Kidney epithelial cell (primary cell): Measurements from ENCODE around the gene SCAI. TPM values are rescaled to one million over a fixed set of nuclear protein-coding genes. Genes with fewer than 3 reads are reported as not detected.
"Not testable (repeated sequence)": the region's sequence is repeated elsewhere in the genome, so short reads cannot be mapped to it uniquely, and the experiment has no call there.

ENCODE experiments used
- DNase-seq: peaks from one replicate; pipeline ENCODE4 v3.0.0-alpha.2; 2010; ENCODE audit warnings: low read depth
- H3K27me3 ChIP-seq: 2 replicates; pipeline ENCODE4 v1.6.0; 2011; ENCODE audit warnings: low read length; ENCODE audit not compliant: control insufficient read depth, insufficient read depth
- H3K36me3 ChIP-seq: 2 replicates; pipeline ENCODE4 v1.5.1; 2011; ENCODE audit warnings: low read length; ENCODE audit not compliant: control insufficient read depth, insufficient read depth
- H3K4me3 ChIP-seq: 2 replicates; pipeline ENCODE4 v1.5.1; 2011; ENCODE audit warnings: low read depth, mild to moderate bottlenecking, control low read depth, low read length
- total RNA-seq: library from RNA; depleted of rRNA; stranded (reverse); fragments of >200 nt; gene quantifications from 2 replicates; pipeline ENCODE4 v1.2.3, GENCODE V29; 2015
- TF ChIP-seq, protein P1 (sequence below): IDR thresholded peaks from 2 replicates; pipeline ENCODE4 v1.5.1; 2011; ENCODE audit warnings: mild to moderate bottlenecking, moderate library complexity, low read length, control low read depth, inconsistent platforms; ENCODE audit not compliant: insufficient read depth, poor library complexity, severe bottlenecking

SCAI gene
- total RNA-seq, 1 donor from 2014 or later, result 2.3 TPM

DNA sequence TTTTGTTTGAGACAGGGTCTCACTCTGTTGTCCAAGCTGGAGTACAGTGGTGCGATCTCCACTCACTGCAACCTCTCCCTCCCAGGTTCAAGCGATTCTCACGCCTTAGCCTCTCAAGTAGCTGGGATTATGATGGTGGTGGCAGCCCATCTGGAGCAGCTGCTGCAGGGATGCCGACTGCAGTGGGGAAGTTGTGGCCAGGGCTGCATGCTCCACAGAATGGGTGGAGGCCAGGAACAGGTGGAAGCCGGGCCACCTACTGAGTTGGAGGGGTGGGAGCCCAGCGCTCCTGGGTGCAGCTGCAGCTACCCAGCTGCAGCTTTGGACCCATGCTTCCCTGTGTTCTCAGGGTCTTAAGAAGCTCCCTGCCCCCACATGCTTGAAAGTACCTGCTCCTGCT is 99.7 kb downstream of the SCAI start:
- H3K4me3 ChIP-seq, result no peak overlapping the region
- H3K36me3 ChIP-seq, result no peaks in the 10 kb centered on the region
- TF ChIP-seq, protein P1, sequence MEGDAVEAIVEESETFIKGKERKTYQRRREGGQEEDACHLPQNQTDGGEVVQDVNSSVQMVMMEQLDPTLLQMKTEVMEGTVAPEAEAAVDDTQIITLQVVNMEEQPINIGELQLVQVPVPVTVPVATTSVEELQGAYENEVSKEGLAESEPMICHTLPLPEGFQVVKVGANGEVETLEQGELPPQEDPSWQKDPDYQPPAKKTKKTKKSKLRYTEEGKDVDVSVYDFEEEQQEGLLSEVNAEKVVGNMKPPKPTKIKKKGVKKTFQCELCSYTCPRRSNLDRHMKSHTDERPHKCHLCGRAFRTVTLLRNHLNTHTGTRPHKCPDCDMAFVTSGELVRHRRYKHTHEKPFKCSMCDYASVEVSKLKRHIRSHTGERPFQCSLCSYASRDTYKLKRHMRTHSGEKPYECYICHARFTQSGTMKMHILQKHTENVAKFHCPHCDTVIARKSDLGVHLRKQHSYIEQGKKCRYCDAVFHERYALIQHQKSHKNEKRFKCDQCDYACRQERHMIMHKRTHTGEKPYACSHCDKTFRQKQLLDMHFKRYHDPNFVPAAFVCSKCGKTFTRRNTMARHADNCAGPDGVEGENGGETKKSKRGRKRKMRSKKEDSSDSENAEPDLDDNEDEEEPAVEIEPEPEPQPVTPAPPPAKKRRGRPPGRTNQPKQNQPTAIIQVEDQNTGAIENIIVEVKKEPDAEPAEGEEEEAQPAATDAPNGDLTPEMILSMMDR, result no peak
- no peak for DNase-seq
- H3K27me3 ChIP-seq, result no peaks in the 10 kb centered on the region

GRCh38 chr9:125043148-125043547 is 100.2 kb downstream of the SCAI start:
- Histone ChIP-seq H3K27me3 (no peaks in the 10 kb centered on the region), H3K4me3 (no peak overlapping the region), H3K36me3 (no peaks in the 10 kb centered on the region)
- TF ChIP-seq, protein P1, result no peak
- DNase-seq, result no peak

DNA sequence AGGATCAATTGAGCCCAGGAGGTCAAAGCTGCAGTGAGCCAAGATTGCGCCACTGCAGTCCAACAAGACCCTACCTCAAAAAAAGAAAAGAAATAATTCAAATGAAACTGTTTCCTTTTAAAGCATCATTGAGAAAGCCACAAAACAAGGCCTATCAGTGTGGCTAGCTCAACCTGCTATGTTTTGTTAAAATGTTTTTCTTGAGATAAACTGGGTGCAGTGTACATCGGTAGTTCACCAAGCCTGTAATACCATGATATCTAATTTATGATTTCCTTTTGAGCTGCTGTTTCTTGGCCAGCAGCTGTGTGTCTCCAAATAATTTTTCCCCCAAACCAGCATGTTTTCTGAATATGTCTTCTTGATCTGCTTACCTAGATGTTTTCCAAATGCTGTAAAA is 105.2 kb downstream of the SCAI start:
- no peaks in the 10 kb centered on the region for H3K27me3 ChIP-seq

DNA sequence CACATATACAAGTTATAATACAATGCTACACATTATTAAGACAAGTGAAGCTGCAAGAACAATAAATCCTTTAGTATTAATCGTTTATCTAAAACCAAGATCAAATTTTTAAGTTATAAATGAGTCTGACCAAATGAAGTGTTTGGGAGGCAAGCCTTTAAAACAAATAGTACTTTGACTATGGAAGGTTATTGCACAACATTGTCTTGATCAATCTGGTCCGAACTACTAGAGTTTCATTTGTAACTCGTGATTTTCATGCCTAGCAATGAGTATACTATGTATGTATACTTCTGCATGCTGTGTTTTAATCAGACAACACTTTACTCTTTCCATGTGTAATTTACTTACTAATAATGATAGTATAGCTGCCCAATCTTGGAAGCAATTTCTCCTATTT is 115.3 kb downstream of the SCAI start:
- no peaks in the 10 kb centered on the region for H3K27me3 ChIP-seq
- TF ChIP-seq, protein P1, result no peak
- no peaks in the 10 kb centered on the region for H3K36me3 ChIP-seq
- H3K4me3 ChIP-seq, result no peak overlapping the region
- no peak for DNase-seq

More for the DNA sequence above, 105.2 kb downstream of the SCAI start:
- no peak overlapping the region for H3K4me3 ChIP-seq
- no peak for DNase-seq
- TF ChIP-seq, protein P1, result no peak
- H3K36me3 ChIP-seq, result no peaks in the 10 kb centered on the region

DNA sequence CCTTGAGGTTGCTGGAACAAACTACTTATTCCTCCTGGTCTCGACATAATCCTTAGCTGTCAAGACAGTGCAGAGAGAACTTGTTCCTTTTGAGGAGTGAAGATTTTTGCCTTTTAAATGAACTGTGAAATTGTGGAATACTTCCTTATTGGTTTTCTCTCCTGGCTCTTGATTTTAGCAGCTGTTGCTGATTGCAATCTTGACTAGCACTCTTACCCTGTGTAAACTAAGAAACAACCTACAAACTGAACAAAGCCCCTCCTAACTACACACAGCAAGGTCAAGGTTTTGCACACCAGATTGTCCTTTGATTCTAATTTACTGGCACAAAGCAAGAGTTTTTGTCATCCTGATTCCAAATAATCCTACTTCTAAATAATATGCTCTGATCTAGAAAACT is 118.4 kb downstream of the SCAI start:
- H3K4me3 ChIP-seq, result no peak overlapping the region
- no peak for DNase-seq
- H3K27me3 ChIP-seq, result no peaks in the 10 kb centered on the region
- no peaks in the 10 kb centered on the region for H3K36me3 ChIP-seq
- TF ChIP-seq, protein P1, result no peak

DNA sequence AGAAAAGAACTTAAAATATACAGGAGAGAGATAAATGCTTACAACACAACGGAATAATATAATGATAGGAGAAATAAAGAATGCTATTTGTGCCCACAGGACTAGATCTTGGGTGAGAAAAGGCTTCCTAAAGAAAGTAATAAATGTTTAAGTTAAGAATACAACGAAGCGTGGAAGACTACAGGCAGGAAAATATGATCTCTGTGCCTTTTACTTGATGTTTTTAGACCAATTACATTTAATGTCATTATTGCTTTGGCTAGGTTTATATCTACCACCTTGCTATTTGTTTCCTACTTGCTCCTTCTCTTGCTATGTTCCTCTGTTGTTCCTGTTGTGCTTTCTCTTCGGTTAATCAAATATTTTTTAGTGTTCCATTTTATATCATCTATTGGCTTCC is 122.3 kb downstream of the SCAI start:
- Histone ChIP-seq H3K27me3 (no peaks in the 10 kb centered on the region), H3K4me3 (no peak overlapping the region), H3K36me3 (no peaks in the 10 kb centered on the region)
- no peak for DNase-seq
- TF ChIP-seq, protein P1, result no peak

DNA sequence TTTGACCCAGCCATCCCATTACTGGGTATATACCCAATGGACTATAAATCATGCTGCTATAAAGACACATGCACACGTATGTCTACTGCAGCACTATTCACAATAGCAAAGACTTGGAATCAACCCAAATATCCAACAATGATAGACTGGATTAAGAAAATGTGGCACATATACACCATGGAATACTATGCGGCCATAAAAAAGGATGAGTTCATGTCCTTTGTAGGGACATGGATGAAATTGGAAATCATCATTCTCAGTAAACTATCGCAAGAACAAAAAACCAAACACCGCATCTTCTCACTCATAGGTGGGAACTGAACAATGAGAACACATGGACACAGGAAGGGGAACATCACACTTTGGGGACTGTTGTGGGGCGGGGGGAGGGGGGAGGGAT is 127.7 kb downstream of the SCAI start:
- H3K36me3 ChIP-seq, H3K4me3 ChIP-seq, DNase-seq, H3K27me3 ChIP-seq: not testable (repeated sequence)

- not testable (repeated sequence) for H3K4me3 ChIP-seq, H3K36me3 ChIP-seq, H3K27me3 ChIP-seq, DNase-seq
Measured at GRCh38 chr9:125012013-125012412, 131.3 kb downstream of the SCAI start.
